Endothelial cell of umbilical vein (primary cell): ENCODE data around the gene SIX5. TPM values are rescaled to one million over a fixed set of nuclear protein-coding genes. Genes with fewer than 3 reads are reported as not detected.
A peak's percentile ranks its signal among the peaks of the same experiment; 100 is the strongest.

Experiments
- BruUV-seq: library from RNA; stranded (reverse); fragments of 400-500 nt; replicated peaks from 2 replicates; lab custom pipeline; 2021; lab: Mats Ljungman, UMichigan
- CTCF ChIA-PET: fragments of 300-600, 350-600 bp; sonication (Branson Sonifier 250); formaldehyde crosslinking; loops from one replicate; lab custom pipeline; 2021; ENCODE audit warnings: antibody characterized with exemption, inconsistent platforms; lab: Charles Lee
- POLR2A ChIA-PET: fragments of 300-600, 350-600 bp; sonication (Branson Sonifier 250); formaldehyde crosslinking; loops from one replicate; lab custom pipeline; 2021; ENCODE audit warnings: antibody characterized with exemption, inconsistent platforms; lab: Charles Lee
- DNase-seq: peaks from one replicate; pipeline ENCODE4 v3.0.0-alpha.2; 2011; ENCODE audit warnings: low read depth, low spot score
- FAIRE-seq: peaks from 2 replicates; lab custom pipeline; 2011; peaks lifted over from hg19 to GRCh38; lab: Jason Lieb, UNC
- H2AFZ ChIP-seq: 2 replicates; pipeline ENCODE4 v1.6.0; 2012; ENCODE audit warnings: low read depth, low read length, control low read depth, inconsistent platforms
- H3K27ac ChIP-seq: 2 replicates; pipeline ENCODE4 v1.5.1; 2011; ENCODE audit warnings: low read depth, mild to moderate bottlenecking, control low read depth, low read length, moderate library complexity; ENCODE audit not compliant: insufficient read depth
- H3K27me3 ChIP-seq, 2 experiments: 2 replicates each; pipeline versions ENCODE4 v1.6.0 to v1.6.1; 2011; ENCODE audit warnings: low read length in 2 of 2, mixed read lengths in 1 of 2; ENCODE audit not compliant: control insufficient read depth in 2 of 2, insufficient read depth in 2 of 2
- H3K36me3 ChIP-seq, 2 experiments: 2 replicates in 1 of 2; 3 replicates in 1 of 2; pipeline ENCODE4 v1.5.1; 2011; ENCODE audit warnings: low read length in 2 of 2, mild to moderate bottlenecking in 1 of 2, moderate library complexity in 1 of 2; ENCODE audit not compliant: control insufficient read depth in 2 of 2, insufficient read depth in 2 of 2; ENCODE audit errors: extremely low read depth in 1 of 2
- H3K4me1 ChIP-seq: 3 replicates; pipeline ENCODE4 v1.5.1; 2011; ENCODE audit warnings: mild to moderate bottlenecking, low read length; ENCODE audit not compliant: control insufficient read depth, insufficient read depth; ENCODE audit errors: extremely low read depth
- H3K4me2 ChIP-seq: 2 replicates; pipeline ENCODE4 v1.6.1; 2011; ENCODE audit warnings: low read length, control low read depth, mixed read lengths; ENCODE audit not compliant: insufficient read depth
- H3K4me3 ChIP-seq, 3 experiments: fragments of 200-600 bp in 1 of 3; sonication (generic), shearing (Covaris generic) in 1 of 3; replicated peaks in 1 of 3; 2 replicates each; pipeline ENCODE4 v1.5.1; 2011 to 2016; ENCODE audit warnings: control low read depth in 3 of 3, low read length in 3 of 3, mild to moderate bottlenecking in 2 of 3, inconsistent platforms in 1 of 3, low read depth in 1 of 3, moderate library complexity in 1 of 3; ENCODE audit not compliant: insufficient read depth in 1 of 3
- H3K79me2 ChIP-seq: 2 replicates; pipeline ENCODE4 v1.6.0; 2012; ENCODE audit warnings: low read length, inconsistent platforms; ENCODE audit not compliant: control insufficient read depth, insufficient read depth
- H3K9ac ChIP-seq: replicated peaks from 2 replicates; pipeline ENCODE3; 2011; ENCODE audit warnings: low read length, control low read depth; ENCODE audit not compliant: insufficient read depth; ENCODE audit errors: extremely low read depth
- H3K9me1 ChIP-seq: replicated peaks from 3 replicates; pipeline ENCODE4 v1.6.0; 2011; ENCODE audit warnings: mild to moderate bottlenecking, low read length; ENCODE audit not compliant: control insufficient read depth, insufficient read depth; ENCODE audit errors: extremely low read depth
- H3K9me3 ChIP-seq: replicated peaks from 2 replicates; pipeline ENCODE4 v1.5.1; 2012; ENCODE audit warnings: low read length, inconsistent platforms; ENCODE audit not compliant: control insufficient read depth, insufficient read depth
- H4K20me1 ChIP-seq: replicated peaks from 2 replicates; pipeline ENCODE3; 2011; ENCODE audit warnings: mild to moderate bottlenecking, low read length; ENCODE audit not compliant: control insufficient read depth, insufficient read depth; ENCODE audit errors: extremely low read depth
- CTCF ChIP-seq, 2 donors: IDR thresholded peaks; 1 replicate in 1 of 2; 2 replicates in 1 of 2; pipeline ENCODE4 v1.5.1; 2011; ENCODE audit warnings: low read length in 2 of 2, mild to moderate bottlenecking in 2 of 2, moderate library complexity in 2 of 2, control low read depth in 1 of 2, inconsistent platforms in 1 of 2, low read depth in 1 of 2; ENCODE audit not compliant: insufficient read depth in 1 of 2; ENCODE audit errors: extremely low read depth in 1 of 2
- EZH2 ChIP-seq: IDR thresholded peaks from 2 replicates; pipeline ENCODE4 v1.6.1; 2012; ENCODE audit warnings: borderline replicate concordance, low read depth, mild to moderate bottlenecking, moderate library complexity, low read length, inconsistent platforms; ENCODE audit not compliant: severe bottlenecking
- FOS ChIP-seq: IDR thresholded peaks from 2 replicates; pipeline ENCODE4 v1.6.1; 2011; ENCODE audit warnings: mild to moderate bottlenecking, low read length, moderate library complexity, borderline replicate concordance; ENCODE audit not compliant: insufficient read depth
- GATA2 ChIP-seq: IDR thresholded peaks from 2 replicates; pipeline ENCODE4 v1.7.0; 2011; ENCODE audit warnings: low read depth, mild to moderate bottlenecking, moderate library complexity, mixed read lengths, low read length; ENCODE audit not compliant: insufficient read length, insufficient read depth
- JUN ChIP-seq: IDR thresholded peaks from 2 replicates; pipeline ENCODE4 v1.6.1; 2011; ENCODE audit warnings: borderline replicate concordance, low read depth; ENCODE audit not compliant: insufficient read length, insufficient read depth
- MYC ChIP-seq: IDR thresholded peaks from one replicate; pipeline ENCODE4 v1.6.1; 2011; ENCODE audit warnings: mild to moderate bottlenecking, low read depth, low read length
- POLR2A ChIP-seq: IDR thresholded peaks from 2 replicates; pipeline ENCODE4 v1.6.1; 2012; ENCODE audit warnings: low read depth, mild to moderate bottlenecking, control low read depth, low read length
- POLR2AphosphoS5 ChIP-seq: IDR thresholded peaks from 2 replicates; pipeline ENCODE4 v1.6.1; 2012; ENCODE audit warnings: low read depth, mild to moderate bottlenecking, control low read depth, low read length, moderate library complexity; ENCODE audit not compliant: insufficient read depth
- dilution Hi-C: fragments of 300-500 bp; cut with MboI; formaldehyde crosslinking; loops from one replicate; pipeline ENCODE4 v1.15.0; 2019; ENCODE audit warnings: low sequenced_read_pairs; ENCODE audit not compliant: extremely low pct_ligation_motif_present
- intact Hi-C: fragments of 100-400 bp; cut with micrococcal nuclease; formaldehyde crosslinking; loops from one replicate; pipeline ENCODE4 v1.10.0; 2022
- polyA plus RNA-seq, 4 experiments: library from polyadenylated mRNA; depleted of rRNA in 3 of 4; stranded (reverse) in 3 of 4; unstranded in 1 of 4; fragments of >200 nt; gene quantifications; 2 replicates each; pipeline versions ENCODE4 v1.2.1 to v1.2.3, GENCODE V29; 2011 to 2012; ENCODE audit warnings: missing spikeins in 1 of 4
- total RNA-seq: library from RNA; stranded (reverse); gene quantifications from 2 replicates; pipeline ENCODE4 v1.2.3, GENCODE V29; 2021
- TF ChIP-seq, protein P1 (sequence below): IDR thresholded peaks from 2 replicates; pipeline ENCODE4 v1.6.1; 2011; ENCODE audit not compliant: insufficient read depth, insufficient read length

Gene SIX5
- total and polyA plus RNA-seq, 2 donors (not counting 3 experiments of a cell fraction or from before 2014, with no cell fraction given), result 13.1 to 16.7 TPM

GRCh38 chr19:45766296-45766868 lies 2.7 kb downstream of the SIX5 start:
- intact Hi-C loops, result no loop called here
- ChIA-PET POLR2A (no interaction called here), CTCF (interaction anchor here (2.4 to 6.7 kb wide), 4 partner anchors 8 to 73 kb away, joined by 10 to 125 read pairs (median 54); partner anchors contain the start of genes QPCTL and SNRPD2)
- no peaks in the 10 kb centered on the region for H3K9me3 ChIP-seq
- peak overlapping the region in 1 of 3 experiments; percentile 82 for H3K4me3 ChIP-seq
- no peaks in the 10 kb centered on the region for H3K36me3 ChIP-seq
- dilution Hi-C loops, result no loop called here
- no peaks in the 10 kb centered on the region for H3K9me1 ChIP-seq
- TF ChIP-seq CTCF (IDR thresholded peaks at IDR 0.05; ENCODE audit: extremely low read depth in 1 of 2, insufficient read depth in 1 of 2, low read depth in 1 of 2, low read length in 2 of 2) (no peak), POLR2A (no peak), POLR2AphosphoS5 (no peak), FOS (no peak), JUN (no peak), GATA2 (no peak), MYC (no peak), EZH2 (no peak)
- TF ChIP-seq, protein P1, sequence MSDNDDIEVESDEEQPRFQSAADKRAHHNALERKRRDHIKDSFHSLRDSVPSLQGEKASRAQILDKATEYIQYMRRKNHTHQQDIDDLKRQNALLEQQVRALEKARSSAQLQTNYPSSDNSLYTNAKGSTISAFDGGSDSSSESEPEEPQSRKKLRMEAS, result no peak
- peak overlapping the region; percentile 59 for H2AFZ ChIP-seq
- no peak for FAIRE-seq
- peak overlapping the region; percentile 66 for H3K4me2 ChIP-seq
- no peaks in the 10 kb centered on the region for H3K27me3 ChIP-seq
- H4K20me1 ChIP-seq, result no peaks in the 10 kb centered on the region
- H3K9ac ChIP-seq, result peak overlapping the region; percentile 65
- peaks cover 14% of the 10 kb centered on the region for H3K4me1 ChIP-seq
- no TSS peak for BruUV-seq
- H3K27ac ChIP-seq, result no peak overlapping the region
- DNase-seq, result no peak
- H3K79me2 ChIP-seq, result peaks cover 2% of the 10 kb centered on the region
